Activated naive CD4-positive, alpha-beta T cell (primary cell): ENCODE measurements around the gene CCDC69.

Experiments used
- DNase-seq, 4 experiments: peaks; one replicate each; lab custom pipeline; 2025; lab: John Stamatoyannopoulos, UW

Gene CCDC69

DNA sequence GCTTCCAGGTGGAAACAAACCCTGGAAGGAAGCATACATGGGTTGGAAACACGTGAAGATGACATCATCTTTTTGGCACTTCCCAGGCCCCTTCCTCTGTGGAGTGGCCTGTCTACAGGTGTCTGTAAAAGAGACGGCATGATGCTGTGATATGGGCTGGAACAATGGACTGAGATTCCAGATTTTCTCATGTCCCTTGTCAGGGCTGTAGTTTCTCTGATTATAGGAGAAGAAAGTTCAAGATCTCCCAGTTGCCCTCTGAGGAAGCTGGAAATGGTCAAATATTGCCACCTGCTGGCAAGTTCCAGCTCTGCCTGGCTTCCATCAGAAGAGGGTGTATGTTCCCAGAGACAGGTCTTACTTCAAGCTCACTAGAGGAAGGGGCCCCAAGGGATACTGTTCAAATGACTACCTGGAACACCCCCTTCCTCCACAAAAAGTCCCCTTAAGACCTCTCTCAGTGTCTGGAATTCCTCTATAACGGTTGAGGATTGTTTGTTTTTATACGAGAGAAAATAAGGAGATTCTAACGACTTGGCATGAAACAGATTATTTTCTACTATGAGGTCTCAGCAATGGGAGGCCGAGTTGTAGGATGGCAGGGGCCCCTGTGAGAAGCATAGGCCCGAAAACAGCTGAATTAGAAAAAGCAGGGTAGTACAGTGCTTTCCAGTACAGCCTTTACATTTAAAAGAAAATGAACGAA is 59.1 kb downstream of the CCDC69 start:
- DNase-seq: peak; percentile 38 to 67 (median 54)

DNA sequence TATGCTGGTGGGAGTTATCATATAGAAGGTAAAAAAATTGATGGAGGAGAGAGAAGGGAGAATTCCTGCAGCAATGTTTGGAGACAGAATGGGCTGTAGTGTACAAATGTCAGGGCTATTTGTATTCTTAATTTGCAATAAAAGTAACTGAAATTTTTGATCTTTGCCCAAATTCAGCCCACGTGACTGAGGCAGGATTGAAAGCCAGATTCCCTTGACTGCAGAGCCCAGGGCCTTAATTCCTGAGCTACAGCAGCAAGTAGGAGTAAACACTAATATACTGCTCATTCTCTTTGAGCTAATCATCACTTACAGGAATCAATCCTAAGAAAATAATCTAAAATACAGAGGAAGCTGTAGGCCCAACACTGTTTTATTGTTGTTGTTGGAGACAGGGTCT is 61.1 kb downstream of the CCDC69 start:
- DNase-seq: no peak

DNA sequence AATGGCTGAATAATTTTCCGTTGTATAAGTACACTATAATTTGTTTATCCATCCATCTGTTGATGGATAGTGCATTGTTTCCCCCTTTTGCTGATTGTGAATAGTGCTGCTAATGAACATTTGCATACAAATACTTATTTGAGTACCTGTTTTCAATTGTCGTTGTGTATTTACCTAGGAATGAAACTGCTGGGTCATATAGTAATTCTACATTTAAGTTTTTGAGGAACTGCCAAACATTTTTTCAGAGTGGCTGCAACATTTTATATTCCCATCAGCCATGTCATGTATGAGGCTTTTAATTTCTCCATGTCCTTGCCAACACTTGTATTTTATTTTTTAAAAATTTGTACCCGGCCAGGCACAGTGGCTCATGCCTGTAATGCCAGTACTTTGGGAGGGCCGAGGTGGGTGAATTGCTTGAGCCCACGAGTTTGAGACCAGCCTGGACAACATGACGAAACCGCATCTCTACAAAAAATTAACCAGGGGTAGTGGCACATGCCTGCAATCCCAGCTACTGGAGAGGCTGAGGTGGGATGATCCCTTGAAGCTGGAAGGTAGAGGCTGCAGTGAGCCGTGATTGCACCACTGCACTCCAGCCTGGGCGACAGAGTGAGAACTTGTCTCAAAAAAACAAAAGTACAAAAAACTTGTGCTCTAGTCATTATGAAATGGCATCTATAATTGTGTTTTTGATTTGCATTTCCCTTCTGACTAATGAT is 64.1 kb downstream of the CCDC69 start:
- DNase-seq: no peak

- DNase-seq: no peak
These were observed 65.6 kb downstream of the CCDC69 start for GRCh38 chr5:151158287-151158661.

- DNase-seq: peak; percentile 9 to 48 (median 20)
These were observed 66.2 kb downstream of the CCDC69 start, which contains the start of gene ANXA6 for GRCh38 chr5:151157426-151158286. Gene ANXA6, minus strand, starts transcription at chr5:151157779. Its CDS starts 9,878 bp downstream, at chr5:151147901.

GRCh38 chr5:151156507-151157420 is 67.1 kb downstream of the CCDC69 start:
- peak in 2 of 4 experiments; percentile 7 to 12 for DNase-seq

DNA sequence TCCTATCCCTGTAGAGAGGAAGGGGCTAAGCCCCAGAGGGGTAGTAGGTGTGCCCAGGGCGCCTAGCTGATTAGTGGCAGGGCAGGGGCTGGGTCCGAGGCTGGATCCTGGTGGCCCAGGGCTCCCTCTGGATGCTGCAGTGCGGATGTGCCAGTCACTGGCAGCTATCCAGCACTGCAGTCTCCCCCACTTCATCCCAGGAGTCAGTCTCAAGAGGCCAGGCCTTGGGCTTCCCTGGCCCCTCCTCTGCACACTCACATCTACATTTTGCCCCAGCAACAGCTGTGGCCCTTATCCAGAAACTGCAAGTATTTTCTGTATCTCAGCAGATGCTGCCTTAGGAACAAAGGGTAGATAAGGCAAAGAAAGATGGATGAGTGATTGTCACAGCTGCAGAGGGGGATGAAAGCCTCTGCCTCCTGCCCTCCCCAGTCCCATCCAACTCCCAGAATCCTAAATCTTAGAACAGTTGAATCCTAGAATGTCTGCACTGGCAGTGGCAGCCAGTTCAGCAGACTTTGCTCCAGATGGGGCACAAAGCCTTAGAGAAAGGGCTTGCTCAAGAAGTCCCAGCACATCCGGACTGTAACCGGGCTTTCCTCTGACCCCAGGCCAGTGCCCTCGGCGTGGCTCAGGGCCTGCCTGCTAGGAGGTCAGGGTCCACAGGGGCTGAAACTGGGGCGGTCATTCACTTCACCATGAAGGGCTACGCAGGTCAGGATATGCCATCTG is 68.0 kb downstream of the CCDC69 start:
- DNase-seq: no peak

DNA sequence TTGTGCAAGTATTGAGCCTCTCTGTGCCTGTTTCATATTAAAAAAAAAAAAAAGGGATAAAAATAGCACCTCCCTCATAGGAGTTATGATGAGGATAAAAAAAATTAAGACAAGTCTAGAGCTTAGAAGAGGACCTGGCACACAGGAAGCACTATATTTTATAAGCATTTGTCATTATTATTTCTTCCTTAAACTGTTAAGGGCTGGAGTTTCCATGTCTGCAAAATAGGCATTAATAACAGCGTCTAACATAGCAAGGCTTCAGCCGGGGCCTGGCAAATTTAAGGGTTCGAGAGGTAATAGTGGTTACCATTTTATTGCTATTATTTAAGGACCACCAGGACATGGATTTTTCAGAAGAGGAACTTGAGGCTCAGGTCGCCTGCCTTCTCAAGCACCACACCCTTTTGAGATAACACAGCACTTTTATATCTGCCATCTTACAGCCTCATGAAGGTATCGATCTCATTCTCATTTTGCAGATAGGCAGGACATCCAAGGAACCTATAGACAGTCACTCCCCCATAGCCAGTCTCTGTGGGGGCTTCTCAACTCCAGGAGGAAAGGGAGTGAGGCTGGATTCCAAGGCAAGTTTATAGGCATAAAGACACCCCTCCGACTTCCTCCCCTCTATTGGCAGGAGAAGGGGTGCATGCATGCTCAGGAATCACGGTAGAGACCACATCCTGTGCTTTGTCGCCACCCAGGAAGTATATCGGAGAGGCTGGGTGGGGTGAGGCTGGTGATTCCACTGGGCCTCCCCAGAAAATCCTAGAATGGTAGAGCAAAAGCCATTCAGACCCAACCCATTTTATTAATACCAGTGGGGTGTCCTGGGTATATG is 68.7 kb downstream of the CCDC69 start:
- DNase-seq: peak in 2 of 4 experiments; percentile 23 to 34

- DNase-seq: no peak
These were observed 70.1 kb downstream of the CCDC69 start for GRCh38 chr5:151153766-151154272.

- DNase-seq: no peak
These were observed 70.6 kb downstream of the CCDC69 start for GRCh38 chr5:151153300-151153699.

GRCh38 chr5:151151793-151152192 is 72.1 kb downstream of the CCDC69 start:
- no peak for DNase-seq

DNA sequence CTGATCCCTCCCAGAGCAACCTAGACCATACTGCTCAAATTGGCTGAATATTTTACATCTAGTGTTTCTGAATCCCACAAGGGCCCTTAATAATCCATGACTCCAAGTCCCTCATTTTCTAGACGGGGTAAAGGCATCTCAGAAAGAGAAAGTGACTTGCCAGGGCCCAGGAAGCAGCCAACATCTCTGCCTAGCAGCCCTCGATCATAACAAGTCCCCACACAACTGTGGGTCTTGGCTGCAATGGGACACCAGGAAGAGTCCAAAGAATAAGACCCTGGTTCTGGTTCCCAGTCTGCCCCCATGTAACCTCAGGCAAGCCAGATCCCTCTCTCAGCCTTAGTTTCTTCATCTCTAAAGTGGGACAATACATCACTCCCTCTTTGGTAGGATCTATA is 72.6 kb downstream of the CCDC69 start:
- DNase-seq: no peak

GRCh38 chr5:151150471-151151262 is 73.2 kb downstream of the CCDC69 start:
- DNase-seq: peak in 2 of 4 experiments; percentile 49 to 62

- DNase-seq: no peak
These were observed 75.3 kb downstream of the CCDC69 start for GRCh38 chr5:151148583-151148982.

DNA sequence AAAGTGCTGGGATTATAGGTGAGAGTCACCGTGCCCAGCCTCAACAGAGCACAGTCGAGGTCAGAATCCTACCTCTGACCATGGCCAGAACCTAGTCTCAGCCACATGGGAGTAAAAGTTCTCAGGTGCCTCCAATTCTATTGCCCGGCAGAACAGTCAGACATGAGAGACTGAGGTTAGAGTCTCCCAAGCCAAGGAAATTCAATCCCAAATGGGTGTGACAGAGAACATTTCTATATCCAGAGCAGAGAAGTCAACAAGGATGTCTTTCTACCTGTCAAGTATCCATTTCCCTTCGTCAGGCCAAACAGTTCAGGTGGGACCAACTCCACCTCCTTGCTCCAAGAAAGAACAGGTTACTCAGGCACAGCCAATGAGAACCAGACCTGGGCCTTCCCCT is 76.9 kb downstream of the CCDC69 start:
- DNase-seq: no peak

DNA sequence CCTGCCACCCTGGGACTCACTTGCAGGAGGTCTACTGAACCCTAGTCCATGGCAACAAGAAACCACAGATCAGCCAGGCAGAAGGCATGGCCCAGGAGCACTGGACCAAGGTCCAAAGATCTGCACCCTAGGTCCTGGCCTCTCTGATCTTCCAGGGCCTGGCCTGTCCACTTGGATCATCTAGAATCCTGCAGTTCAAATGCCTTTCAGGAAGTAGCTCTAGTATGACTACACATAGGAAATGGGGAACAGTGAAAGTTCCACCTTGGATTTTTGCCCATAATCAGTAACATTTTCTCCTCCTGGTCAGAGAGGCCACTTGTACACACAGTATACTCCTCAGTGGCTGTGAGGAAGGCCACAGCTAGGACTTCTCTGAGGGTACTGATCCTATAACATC is 77.8 kb downstream of the CCDC69 start:
- DNase-seq: no peak

- no peak for DNase-seq
These were observed 79.0 kb downstream of the CCDC69 start for GRCh38 chr5:151144922-151145321.

- no peak for DNase-seq
These were observed 79.6 kb downstream of the CCDC69 start for GRCh38 chr5:151144275-151144674.

DNA sequence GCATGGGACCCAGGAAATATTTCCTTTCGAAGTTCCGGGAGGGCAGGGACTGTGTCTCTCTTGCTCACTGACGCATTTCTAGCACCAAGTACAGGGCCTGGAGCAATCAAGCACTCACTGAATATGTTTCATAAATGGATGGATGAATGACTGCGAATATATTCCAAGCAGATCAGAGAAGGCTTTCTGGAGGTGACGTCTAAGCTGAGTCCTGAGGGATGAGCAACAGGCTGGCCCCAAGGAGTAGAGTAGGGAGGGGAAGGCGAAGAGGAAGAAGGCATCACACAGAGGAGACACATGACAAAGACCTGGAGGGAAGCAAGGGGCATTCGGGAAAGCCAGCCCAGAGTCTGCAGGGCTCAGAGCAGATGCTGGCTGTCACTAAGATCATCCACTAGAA is 80.2 kb downstream of the CCDC69 start:
- DNase-seq: no peak
